Muscle layer of duodenum (tissue), 2 donors: ENCODE measurements around the gene RPL11.
"Not testable (repeated sequence)": the region's sequence is repeated elsewhere in the genome, so short reads cannot be mapped to it uniquely, and the experiment has no call there.

Source experiments
- H3K27ac ChIP-seq: one replicate; pipeline ENCODE4 v1.7.0; 2013; ENCODE audit warnings: mild to moderate bottlenecking, low read length
- H3K27me3 ChIP-seq: one replicate; pipeline ENCODE4 v1.7.0; 2013; ENCODE audit warnings: low read depth, mild to moderate bottlenecking, control low read depth, low read length
- H3K36me3 ChIP-seq, 2 donors: one replicate each; pipeline ENCODE4 v1.7.0; 2013; ENCODE audit warnings: low read length in 2 of 2, control low read depth in 1 of 2, mild to moderate bottlenecking in 1 of 2; ENCODE audit not compliant: insufficient read depth in 2 of 2, control insufficient read depth in 1 of 2
- H3K4me1 ChIP-seq, 2 donors: one replicate each; pipeline ENCODE4 v1.7.0; 2013; ENCODE audit warnings: low read length in 2 of 2, mild to moderate bottlenecking in 2 of 2, control low read depth in 1 of 2, moderate library complexity in 1 of 2; ENCODE audit not compliant: insufficient read depth in 2 of 2, control insufficient read depth in 1 of 2
- H3K4me3 ChIP-seq, 2 donors: one replicate each; pipeline ENCODE4 v1.7.0; 2013; ENCODE audit warnings: low read length in 2 of 2, low read depth in 1 of 2, mild to moderate bottlenecking in 1 of 2
- H3K9me3 ChIP-seq, 2 donors: one replicate each; pipeline ENCODE4 v1.7.0; 2013; ENCODE audit warnings: low read length in 2 of 2, control low read depth in 1 of 2, mild to moderate bottlenecking in 1 of 2; ENCODE audit not compliant: control insufficient read depth in 1 of 2
- donor health status: healthy.

RPL11 gene

DNA sequence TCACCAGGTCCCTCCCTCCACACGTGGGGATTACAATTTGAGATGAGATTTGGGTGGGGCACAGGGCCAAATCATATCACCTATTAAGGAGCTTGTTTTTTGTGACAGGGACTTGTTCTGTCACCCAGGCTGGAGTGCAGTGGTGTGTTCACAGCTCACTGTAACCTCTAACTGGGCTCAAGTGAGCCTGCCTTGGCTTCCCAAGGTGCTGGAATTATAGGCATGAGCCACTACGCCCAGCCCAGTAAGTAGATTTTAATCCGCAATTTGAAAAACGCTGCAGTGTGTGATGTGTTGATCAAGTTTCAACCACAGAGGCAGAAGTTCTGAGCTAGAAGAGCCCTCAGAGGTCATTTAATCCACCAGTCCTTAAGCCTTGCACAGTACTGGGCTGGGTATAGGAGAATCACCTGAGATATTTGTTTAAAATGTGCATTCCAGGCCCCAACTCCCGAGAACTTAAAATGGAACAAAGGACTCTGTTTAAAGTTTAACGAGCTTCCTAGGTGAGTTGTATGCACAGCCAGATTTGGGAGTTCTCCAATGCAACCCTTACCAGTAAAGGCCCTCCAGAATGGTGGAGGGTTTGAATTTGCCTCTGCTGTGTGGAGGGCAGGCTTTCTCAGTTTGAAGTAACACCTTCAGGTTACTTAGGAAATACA, 13.4 kb downstream of the RPL11 start:
- H3K9me3 ChIP-seq = no peaks in the 10 kb centered on the region
- no peak overlapping the region for H3K27ac ChIP-seq
- H3K27me3 ChIP-seq = no peaks in the 10 kb centered on the region
- H3K4me3 ChIP-seq = no peak overlapping the region
- H3K4me1 ChIP-seq = no peaks in the 10 kb centered on the region
- H3K36me3 ChIP-seq = peaks cover 11 to 23% of the 10 kb centered on the region in 2 donors

DNA sequence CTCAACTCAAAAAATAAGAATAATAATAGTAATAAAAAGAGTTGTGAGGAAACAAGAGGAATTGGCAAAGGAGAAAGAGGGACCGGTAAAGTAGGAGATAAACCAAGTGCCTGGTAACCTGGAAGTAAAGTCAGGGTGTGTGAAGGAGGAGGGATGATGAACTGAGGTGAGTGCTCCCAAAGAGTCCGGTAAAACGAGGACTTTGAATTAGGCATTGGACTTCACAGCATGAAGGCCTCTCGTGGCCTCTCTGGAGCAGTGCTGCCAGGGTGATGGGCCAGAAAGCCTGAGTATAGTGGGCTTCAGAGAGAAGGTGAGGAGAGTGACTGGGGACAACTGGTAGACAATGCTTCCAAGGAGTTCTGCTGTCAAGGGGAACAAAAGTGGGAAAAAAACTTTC, 17.6 kb downstream of the RPL11 start:
- no peaks in the 10 kb centered on the region for H3K9me3 ChIP-seq
- H3K4me3 ChIP-seq = no peak overlapping the region
- H3K27ac ChIP-seq = no peak overlapping the region
- H3K4me1 ChIP-seq = no peaks in the 10 kb centered on the region
- H3K27me3 ChIP-seq = no peaks in the 10 kb centered on the region
- peaks cover 0 to 10% of the 10 kb centered on the region in 2 donors for H3K36me3 ChIP-seq

DNA sequence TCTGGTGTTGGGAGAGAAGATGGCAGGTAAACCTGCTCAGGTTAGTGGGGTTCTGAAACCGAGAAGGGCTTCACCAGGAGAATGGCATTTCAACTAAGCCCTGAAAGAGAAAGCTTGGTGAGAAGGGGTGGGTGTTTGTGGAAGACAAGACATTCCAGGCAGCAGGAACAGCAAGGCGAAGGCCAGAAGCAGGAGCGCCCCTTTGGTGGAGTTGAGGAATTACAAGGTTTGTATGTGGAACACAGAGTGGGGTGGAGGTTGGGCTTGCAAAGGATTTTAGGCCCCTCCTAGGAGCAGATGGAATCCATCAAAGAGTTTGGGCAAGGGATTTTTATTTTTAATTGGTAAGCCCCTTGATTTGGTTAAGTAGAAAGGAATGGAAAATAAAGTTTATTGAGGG, 26.9 kb downstream of the RPL11 start:
- no peak overlapping the region for H3K27ac ChIP-seq
- no peaks in the 10 kb centered on the region for H3K4me1 ChIP-seq
- no peaks in the 10 kb centered on the region for H3K27me3 ChIP-seq
- no peaks in the 10 kb centered on the region for H3K9me3 ChIP-seq
- H3K4me3 ChIP-seq = no peak overlapping the region
- H3K36me3 ChIP-seq = no peaks in the 10 kb centered on the region

DNA sequence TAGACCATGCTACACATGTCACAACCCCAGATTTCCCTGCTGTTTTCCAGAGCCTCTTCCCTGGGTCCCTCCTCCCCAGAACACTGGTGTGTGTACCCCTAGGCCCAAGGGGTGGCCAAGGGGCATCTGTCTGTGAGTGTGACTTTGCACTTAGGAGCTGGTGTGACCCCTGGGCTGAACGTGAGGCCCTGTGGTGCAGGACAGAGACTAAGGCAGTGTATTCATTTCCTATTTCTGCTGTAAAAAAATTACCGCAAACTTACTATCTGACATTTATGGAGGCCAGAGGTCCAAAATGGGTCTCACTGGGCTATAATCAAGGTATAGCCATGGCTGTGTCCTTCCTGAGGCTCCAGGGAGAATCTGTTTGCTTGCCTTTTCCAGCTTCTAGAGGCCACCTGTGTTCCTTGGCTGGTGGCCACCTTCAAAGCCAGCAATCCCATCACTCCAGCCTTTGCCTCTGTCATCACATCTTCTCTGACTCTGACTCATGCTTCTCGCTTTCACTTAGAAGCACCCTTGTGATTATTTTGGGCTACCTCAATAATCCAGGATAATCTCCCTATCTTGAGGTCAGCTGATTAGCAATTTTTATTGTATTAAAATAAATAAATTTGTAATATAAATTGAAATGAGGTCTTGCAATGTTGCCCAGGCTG, 27.7 kb downstream of the RPL11 start:
- Histone ChIP-seq H3K36me3 (no peaks in the 10 kb centered on the region), H3K27me3 (no peaks in the 10 kb centered on the region), H3K4me1 (no peaks in the 10 kb centered on the region), H3K9me3 (no peaks in the 10 kb centered on the region), H3K4me3 (no peak overlapping the region), H3K27ac (no peak overlapping the region)

DNA sequence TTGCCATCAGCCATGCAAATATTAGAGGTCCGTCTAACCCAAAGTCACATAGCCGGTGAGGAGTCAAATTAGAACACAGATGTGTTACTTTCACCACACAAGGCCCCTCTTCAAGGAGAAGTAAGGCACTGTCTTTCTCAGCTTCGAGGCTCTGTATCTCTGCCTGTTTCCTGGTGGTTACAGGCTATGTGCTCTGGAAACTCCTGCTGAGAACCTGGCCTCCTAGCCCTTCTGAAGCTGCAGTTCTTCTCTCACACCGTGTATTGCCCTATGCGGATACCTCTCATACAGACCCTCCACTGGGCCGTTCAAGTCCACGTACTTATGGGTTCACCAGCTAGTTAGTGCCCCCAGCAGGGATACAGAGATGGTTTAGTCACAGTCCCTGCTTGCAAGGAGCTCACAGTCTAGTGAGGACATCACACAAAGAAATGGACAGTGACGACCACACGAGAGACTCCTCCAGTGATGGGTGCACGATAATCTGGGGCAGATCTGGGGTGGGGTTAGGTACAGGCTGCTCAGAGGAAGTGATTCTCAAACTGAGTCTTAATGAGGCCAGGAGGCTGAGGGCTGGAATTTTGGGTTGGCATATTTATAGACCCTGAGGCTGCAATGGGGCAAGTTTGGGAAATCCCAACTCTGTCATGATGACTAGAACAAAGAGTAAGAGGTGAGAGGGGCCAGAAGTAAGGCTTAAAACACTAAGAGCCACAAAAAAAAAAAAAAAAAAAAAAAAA, 28.8 kb downstream of the RPL11 start:
- H3K27me3 ChIP-seq = no peaks in the 10 kb centered on the region
- H3K4me1 ChIP-seq = no peaks in the 10 kb centered on the region
- H3K4me3 ChIP-seq = no peak overlapping the region
- H3K9me3 ChIP-seq = no peaks in the 10 kb centered on the region
- no peak overlapping the region for H3K27ac ChIP-seq
- no peaks in the 10 kb centered on the region for H3K36me3 ChIP-seq

DNA sequence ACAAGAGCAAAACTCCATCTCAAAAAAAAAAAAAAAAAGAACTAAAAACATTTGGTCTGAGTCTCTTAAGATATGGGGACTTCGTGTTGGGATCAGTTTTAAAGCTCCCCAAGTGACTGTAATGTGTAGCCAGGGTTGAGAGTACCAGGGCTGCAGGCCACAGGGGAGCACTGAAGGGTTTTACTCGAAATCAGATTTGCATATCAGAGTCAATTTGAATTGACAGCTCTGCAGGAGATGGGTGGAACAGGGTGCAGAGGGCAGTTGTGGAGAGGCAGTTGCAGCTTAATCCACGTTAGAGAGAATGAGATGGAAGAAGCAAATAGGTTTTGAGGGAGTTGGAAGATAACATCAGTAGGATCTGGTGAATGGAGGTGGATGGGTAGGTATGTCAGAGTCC, 31.0 kb downstream of the RPL11 start:
- Histone ChIP-seq H3K4me3 (no peak overlapping the region), H3K9me3 (no peaks in the 10 kb centered on the region), H3K27me3 (no peaks in the 10 kb centered on the region), H3K36me3 (no peaks in the 10 kb centered on the region), H3K4me1 (no peaks in the 10 kb centered on the region), H3K27ac (no peak overlapping the region)

DNA sequence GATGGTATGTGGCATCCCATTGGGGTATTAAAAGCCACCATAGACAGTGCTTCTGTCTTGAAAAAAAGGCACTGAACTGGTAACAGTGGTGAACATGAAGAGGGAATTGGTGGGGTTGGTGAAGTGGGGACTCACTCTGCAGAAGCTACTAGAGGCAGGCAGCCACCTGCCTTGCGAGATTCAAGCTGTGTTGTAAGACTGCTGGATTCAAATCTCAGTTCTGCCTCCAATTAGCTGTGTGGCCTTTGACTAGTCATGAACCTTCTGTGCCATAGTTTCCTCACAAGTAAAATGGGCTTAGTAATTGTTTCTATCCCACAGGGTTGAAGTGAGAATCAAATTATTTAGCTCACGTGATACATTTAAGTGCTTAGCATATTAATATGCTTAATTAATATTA, 35.1 kb downstream of the RPL11 start:
- Histone ChIP-seq H3K4me3 (no peak overlapping the region), H3K4me1 (no peaks in the 10 kb centered on the region), H3K9me3 (no peaks in the 10 kb centered on the region), H3K27me3 (no peaks in the 10 kb centered on the region), H3K36me3 (no peaks in the 10 kb centered on the region), H3K27ac (peak overlapping the region; percentile 58)

DNA sequence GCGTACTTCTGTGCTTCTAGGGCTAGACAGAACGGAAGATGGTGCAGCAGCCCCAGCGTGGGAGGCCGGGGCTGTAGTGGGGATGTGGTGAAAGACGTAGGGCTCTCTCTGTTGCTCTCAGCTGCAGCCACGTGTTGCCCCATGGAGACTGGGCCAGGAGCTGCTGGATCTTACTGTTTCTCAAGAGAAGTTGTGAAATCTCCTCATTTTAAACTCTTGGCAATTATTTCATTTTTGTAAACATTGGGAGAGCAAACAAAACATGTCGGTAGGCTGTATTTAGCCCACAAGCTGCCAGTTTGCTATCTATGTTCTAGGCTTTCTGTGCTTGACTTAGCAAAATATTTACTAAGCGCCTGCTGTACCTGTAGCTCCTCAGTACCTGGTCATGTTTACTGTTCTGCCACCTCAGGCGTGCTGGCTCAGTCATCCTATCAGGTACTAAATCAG, 35.8 kb downstream of the RPL11 start:
- no peaks in the 10 kb centered on the region for H3K36me3 ChIP-seq
- no peaks in the 10 kb centered on the region for H3K9me3 ChIP-seq
- no peaks in the 10 kb centered on the region for H3K4me1 ChIP-seq
- H3K27me3 ChIP-seq = no peaks in the 10 kb centered on the region
- peak overlapping the region; percentile 58 for H3K27ac ChIP-seq
- no peak overlapping the region for H3K4me3 ChIP-seq

DNA sequence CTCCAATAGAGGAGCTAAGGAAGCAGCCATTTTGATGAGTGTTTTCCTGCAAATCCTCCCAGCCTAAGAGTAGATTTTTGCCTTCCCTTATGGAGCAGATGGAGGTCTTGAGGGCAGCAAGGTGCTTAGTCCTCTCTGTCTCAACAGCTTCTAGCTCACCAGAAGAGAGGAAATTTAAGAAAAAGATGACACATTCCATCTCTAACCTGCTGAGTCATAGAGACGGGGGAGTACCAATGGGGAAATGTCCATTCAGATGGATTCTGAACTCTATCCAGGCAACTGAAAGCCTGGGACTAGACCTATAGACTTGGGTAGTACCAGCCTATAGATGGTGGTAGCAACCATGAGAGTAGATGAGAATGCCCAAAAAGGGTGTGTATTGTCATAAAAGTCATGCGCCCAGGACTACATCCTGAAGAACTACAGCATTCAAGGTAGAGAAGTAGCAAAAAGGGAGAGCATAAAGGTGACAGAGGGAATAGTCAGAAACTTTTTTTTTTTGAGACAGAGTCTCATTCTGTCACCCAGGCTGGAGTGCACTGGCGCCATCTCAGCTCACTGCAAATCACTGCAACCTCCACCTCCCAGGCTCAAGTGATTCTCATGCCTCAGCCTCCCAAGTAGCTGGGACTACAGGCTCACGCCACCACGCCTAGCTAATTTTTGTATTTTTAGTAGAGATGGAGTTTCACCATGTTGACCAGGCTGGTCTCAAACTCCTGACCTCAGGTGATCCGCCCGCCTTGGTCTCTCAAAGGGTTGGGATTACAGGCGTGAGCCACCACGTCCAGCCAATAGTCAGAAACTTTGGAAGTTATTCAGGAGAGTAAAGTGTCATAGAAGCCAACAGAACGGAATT, 41.0 kb downstream of the RPL11 start:
- Histone ChIP-seq H3K9me3 (no peaks in the 10 kb centered on the region), H3K27me3 (no peaks in the 10 kb centered on the region), H3K4me1 (no peaks in the 10 kb centered on the region), H3K27ac (no peak overlapping the region), H3K36me3 (no peaks in the 10 kb centered on the region), H3K4me3 (no peak overlapping the region)

DNA sequence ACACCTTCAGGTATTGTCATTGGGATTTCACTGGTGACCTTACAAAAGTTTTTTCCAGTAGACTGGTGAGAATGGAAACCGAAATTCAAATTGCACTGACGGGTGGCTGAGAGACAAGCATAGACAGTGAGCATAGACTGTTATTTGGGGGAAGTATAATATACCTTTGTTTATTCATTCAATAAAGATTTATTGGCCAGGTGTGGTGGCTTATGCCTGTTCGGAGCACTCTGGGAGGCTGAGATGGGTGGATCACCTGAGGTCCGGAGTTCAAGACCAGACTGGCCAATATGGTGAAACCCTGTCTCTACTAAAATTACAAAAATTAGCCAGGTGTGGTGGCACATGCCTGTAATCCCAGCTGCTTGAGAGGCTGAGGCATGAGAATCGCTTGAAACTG, 41.7 kb downstream of the RPL11 start:
- not testable (repeated sequence) for H3K4me1 ChIP-seq, H3K9me3 ChIP-seq, H3K36me3 ChIP-seq, H3K27ac ChIP-seq, H3K4me3 ChIP-seq, H3K27me3 ChIP-seq
